ENCODE results near the gene AFF3.

DNA sequence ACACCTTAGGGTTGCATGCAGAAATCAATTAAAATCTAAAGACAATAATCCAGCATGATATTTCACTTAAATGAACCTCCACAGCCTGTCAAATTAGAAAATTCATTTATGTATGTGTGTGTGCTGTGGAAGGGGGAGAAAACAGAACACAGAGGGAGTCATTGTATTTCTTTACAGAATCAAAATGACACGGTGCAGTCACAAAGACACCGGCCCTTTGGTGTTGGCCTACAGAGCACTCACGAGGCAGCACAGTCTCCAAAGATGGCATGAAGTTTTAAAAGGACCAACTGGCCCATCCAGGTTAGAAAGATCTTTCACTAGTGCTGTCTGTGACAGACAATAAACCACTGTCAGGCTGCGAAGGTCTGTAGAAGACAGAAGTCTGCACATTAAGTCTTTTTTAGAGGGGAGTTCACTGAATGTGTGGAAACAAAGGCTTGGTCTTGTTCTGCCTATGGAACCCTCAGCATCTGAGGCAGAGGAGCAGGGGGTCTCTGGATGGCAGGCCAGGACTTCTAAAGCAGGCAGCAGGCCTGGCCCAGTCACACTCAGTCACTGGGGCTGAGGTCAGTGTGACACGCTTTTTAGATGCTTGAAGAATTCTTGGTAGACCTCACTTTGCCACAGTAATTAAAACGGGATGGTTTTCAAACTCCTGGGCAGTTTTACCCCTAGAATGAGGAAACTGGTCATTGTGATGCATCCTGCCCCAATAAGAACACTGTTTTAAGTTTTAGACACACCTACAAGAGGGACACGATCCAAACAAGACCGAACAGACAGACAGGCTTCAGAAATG, 184.9 kb downstream of the AFF3 start:
- TF ChIP-seq, protein P1, sequence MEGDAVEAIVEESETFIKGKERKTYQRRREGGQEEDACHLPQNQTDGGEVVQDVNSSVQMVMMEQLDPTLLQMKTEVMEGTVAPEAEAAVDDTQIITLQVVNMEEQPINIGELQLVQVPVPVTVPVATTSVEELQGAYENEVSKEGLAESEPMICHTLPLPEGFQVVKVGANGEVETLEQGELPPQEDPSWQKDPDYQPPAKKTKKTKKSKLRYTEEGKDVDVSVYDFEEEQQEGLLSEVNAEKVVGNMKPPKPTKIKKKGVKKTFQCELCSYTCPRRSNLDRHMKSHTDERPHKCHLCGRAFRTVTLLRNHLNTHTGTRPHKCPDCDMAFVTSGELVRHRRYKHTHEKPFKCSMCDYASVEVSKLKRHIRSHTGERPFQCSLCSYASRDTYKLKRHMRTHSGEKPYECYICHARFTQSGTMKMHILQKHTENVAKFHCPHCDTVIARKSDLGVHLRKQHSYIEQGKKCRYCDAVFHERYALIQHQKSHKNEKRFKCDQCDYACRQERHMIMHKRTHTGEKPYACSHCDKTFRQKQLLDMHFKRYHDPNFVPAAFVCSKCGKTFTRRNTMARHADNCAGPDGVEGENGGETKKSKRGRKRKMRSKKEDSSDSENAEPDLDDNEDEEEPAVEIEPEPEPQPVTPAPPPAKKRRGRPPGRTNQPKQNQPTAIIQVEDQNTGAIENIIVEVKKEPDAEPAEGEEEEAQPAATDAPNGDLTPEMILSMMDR (IDR thresholded peaks at IDR 0.05; ENCODE audit: low read depth, low read length, poor library complexity, severe bottlenecking): no peak
- no peak for TF ChIP-seq EZH2phosphoT487 (IDR thresholded peaks at IDR 0.05; ENCODE audit: borderline replicate concordance, low read length)
